Measurements from ENCODE around the gene SGCA.

SGCA gene

DNA sequence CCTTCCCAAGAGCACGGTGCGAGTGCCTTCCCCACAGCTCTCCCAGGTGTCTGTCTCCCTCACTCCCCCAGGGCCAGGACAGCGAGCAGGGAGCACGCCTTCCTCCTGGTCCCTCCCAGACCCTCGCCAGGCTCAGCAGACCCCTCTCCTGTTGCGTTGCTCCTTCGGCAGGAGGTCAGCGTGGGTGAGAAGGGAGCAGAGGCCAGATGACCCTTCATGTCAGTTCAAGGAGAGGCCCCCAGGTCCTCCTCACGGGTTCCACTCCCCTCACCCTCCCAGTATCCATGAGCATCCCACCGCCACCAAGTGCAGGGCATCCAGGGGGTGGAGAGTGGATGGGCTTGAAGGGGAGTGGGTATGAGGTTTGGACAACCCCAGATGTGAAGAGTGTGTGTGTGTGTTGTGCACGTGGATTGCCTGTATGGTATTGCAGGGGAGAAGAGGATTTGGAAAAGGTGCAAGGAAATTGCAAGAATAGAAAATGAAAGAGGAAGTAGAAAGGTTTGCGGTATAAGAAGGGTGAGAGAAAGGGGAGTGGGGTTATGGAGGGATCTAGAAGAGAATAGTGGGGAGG, 17.7 kb downstream of the SGCA start:
- no peak for FAIRE-seq

DNA sequence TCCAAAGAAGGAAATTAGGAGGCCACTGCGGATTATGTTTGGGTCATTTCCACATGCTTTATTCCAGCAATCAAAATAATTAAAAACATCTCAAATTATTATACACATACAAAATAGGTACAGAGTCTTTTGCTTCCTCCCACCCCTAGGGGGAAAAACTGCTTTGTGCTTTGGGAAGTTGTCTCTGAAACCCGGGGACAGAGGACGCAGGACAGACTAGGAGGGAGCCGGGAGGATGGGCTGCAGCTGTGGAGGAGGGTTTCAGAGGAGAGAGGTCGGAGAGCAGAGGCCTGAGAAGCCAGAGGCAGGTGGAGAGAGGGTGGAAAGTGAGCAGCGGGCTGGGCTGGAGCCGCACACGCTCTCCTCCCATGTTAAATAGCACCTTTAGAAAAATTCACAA, 18.3 kb downstream of the SGCA start:
- FAIRE-seq: no peak

DNA sequence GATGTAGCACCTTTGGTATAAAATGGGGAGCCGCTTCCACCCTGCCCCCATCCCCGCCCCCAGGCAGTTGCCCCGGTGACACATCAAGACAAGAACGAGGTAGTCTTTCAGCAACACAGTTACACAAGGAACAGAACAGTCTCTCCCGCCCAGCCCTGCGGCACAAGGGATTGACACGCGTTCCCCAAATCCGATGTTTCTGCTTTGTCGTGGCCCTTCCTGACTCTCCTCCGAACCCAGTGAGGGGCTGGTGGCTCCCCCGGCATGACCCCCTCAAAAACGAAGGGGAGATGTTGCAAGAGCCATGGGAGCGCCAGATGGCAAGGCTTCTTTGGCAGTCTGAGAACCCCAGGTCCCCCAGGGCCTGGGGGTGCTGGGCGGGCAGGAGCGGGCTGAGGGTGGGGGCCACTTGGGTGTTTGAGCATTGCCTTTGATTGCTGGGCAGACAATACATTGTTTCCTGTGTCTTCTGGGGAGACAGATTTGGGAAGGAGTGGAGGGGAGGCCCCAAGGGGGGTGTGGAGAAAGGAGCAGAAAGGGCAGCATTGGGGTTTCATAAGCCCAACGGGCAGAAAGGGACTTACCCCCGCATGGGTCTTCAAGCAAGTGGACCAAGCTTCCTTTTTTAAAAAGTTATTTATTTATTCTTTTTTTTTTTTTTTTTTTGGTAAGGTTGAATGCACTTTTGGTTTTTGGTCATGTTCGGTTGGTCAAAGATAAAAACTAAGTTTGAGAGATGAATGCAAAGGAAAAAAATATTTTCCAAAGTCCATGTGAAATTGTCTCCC, 19.0 kb downstream of the SGCA start:
- FAIRE-seq: no peak

DNA sequence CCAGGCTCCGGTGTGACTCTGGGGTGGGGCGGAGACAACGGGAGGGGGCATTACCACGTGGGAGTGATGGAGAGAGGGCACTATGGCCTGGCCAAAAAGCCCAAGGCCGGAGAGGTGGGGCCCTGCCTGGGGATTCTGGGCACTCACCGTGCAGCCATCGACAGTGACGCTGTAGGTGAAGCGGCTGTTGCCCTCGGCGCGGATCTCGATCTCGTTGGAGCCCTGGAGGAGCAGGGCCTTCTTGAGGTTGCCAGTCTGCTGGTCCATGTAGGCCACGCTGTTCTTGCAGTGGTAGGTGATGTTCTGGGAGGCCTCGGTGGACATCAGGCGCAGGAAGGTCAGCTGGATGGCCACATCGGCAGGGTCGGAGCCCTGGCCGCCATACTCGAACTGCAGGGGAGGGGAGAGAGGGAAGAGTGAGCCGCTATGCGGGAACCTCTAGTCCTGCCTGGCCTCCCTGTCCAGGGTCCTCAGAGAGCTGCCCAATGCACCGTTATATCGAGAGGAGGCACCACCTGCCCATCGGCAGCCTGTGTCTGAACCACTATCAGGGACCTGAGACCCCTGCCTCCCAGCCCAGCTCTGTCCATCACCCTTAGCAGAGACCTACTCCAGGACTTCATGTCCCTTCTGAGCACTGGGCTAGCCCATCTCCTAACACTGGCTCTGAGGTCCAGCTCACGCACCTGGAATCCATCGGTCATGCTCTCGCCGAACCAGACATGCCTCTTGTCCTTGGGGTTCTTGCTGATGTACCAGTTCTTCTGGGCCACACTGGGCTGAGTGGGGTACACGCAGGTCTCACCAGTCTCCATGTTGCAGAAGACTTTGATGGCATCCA, 20.0 kb downstream of the SGCA start:
- no peak for FAIRE-seq

DNA sequence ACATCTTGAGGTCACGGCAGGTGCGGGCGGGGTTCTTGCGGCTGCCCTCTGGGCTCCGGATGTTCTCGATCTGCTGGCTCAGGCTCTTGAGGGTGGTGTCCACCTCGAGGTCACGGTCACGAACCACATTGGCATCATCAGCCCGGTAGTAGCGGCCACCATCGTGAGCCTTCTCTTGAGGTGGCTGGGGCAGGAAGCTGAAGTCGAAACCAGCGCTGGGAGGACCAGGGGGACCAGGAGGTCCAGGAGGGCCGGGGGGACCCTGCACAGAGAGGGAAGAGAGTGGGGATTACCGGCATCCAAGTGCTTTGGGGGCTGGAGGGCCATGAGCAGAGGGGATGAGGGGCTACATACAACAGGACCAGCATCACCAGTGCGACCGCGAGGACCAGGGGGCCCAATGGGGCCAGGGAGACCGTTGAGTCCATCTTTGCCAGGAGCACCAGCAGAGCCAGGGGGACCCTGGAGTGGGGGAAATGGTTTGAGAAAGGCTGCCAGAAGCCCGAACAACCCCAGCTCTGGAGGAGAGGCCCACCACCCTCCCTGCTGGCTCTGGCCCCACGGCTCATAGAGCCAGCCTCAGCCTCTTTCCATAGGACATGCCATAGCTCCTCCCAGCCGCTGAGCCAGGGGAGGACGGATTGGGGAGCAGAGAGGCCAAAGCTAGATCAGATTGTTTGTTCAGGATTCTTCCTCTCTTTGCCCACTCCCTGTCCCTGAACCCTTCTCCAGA, 21.0 kb downstream of the SGCA start:
- FAIRE-seq: no peak

DNA sequence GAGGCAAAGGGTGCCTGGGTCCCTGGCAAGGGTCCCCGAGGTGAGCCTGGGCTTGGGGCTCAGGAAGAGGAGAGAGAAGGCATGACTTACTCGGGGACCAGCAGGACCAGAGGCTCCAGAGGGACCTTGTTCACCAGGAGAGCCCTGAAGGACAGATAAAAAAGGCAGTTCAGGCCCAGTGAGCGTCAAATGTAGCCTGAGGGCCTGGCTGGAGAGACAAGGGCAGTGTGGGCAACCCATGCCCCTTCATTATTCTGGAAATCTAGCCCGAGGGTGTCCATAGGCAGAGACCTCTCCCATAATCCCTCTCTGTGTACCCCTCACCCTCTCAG, 21.6 kb downstream of the SGCA start:
- FAIRE-seq: no peak

DNA sequence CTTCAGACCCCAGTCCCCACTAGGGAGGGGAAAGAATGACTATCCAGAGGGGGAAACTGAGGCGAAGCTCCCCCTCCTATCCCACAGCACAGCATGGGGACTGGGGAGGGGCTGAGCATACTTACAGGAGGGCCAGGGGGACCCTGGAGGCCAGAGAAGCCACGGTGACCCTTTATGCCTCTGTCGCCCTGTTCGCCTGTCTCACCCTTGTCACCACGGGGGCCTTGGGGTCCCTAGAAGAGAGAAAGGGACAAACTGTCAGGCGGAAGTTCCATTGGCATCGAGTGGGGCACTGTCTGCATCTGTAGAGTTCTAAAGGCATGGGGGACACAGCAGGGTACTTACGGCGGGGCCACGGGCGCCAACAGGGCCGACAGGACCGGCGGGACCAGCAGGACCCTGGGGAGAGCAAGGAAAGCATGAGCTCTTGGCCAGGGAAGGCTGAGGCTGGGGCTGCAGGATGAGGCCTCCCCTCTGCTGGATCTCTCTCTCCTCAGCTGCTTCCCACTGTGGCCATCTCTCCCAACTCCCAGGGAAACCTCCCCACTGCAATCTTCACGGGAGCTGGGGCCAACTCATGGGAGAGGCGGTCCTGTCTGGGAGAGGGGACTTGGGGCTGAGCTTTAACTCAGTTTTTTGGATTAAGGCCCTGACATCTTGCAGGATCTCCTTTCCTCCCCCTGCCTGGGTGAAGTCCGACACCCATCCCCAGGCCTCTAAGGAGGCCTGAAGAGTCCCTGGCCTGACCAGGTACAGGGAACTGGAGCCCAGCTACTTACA, 22.1 kb downstream of the SGCA start:
- no peak for FAIRE-seq

DNA sequence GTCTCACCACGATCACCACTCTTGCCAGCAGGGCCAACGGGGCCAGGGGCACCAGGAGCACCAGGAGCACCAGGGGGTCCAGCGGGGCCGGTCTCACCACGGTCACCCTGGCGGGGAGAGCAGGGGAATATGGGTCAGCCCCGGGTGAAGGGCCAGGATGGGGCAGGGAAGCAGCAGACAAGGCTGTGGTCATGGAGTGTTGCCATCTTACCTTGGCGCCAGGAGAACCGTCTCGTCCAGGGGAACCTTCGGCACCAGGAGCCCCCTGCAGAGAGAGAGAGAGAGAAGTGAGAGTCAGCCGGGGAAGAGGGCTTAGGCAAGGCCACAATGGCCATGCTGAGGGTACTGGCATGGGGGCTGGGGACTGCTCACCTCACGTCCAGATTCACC, 22.7 kb downstream of the SGCA start:
- no peak for FAIRE-seq

DNA sequence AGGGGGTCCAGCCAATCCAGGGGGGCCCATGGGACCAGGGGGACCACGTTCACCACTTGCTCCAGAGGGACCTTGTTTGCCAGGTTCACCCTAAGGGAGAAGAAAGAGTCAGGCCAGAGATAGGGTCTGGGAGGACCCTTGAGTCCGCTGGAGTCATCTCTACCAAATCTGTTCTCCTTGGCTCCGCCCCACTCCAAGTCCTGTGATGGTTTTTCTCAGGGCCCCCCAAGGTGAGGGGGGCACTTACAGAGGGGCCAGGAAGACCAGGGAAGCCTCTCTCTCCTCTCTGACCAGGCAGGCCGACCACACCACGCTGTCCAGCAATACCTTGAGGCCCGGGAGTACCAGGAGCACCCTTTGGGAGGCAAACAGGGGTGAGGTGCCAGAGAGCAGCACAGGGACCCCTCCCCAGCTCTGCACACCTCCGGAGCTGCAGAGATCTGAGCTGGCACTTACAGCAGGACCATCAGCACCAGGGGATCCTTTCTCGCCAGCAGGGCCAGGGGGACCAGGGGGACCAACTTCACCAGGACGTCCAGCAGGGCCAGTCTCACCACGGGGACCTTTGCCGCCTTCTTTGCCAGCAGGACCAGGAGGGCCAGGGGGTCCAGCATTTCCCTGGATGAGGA, 23.2 kb downstream of the SGCA start:
- no peak for FAIRE-seq

DNA sequence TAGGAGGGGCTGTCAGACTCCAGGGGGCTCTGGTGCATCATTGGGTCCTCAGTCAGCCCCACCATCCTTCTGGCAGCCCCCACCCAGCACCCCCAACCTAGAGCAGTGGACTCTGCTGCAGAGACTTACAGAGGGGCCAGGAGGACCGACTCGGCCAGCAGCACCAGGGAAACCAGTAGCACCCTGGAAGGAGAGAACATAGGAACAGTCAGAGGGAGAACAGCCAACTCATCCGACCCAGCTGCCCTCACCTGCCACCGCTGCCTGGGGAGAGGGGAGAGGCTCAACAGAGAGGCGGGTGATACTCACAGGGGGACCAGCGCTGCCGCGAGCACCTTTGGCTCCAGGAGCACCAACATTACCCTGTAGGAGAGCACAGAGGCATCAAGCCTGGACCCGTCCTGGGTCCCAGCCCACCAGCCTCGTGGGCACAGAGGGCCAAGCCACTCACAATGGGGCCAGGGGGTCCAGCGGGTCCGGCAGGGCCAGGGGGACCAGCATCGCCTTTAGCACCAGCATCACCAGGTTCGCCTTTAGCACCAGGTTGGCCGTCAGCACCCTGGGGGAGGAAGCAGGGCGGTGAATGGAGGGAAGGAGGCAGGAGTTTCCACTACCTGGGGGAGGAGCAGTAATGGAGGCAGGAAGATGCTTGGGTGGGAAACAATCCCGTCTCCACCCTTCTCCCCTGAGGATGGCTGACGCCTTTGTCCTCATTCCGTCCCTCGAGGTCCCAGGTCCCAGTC, 23.9 kb downstream of the SGCA start:
- no peak for FAIRE-seq

DNA sequence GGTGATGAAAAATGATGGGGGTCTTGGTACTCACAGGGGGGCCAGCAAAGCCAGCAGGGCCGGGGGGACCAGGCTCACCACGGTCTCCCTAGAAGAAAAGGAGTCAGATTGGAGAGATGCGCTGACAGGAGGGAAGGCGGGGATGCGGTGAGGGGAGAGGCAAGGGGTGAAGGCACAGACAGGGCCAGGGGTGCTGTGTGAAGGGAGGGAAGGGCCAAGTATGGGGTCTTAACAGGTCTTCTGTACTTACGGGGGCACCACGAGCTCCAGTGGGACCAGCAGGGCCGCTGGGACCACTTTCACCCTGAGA, 24.4 kb downstream of the SGCA start:
- no peak for FAIRE-seq

DNA sequence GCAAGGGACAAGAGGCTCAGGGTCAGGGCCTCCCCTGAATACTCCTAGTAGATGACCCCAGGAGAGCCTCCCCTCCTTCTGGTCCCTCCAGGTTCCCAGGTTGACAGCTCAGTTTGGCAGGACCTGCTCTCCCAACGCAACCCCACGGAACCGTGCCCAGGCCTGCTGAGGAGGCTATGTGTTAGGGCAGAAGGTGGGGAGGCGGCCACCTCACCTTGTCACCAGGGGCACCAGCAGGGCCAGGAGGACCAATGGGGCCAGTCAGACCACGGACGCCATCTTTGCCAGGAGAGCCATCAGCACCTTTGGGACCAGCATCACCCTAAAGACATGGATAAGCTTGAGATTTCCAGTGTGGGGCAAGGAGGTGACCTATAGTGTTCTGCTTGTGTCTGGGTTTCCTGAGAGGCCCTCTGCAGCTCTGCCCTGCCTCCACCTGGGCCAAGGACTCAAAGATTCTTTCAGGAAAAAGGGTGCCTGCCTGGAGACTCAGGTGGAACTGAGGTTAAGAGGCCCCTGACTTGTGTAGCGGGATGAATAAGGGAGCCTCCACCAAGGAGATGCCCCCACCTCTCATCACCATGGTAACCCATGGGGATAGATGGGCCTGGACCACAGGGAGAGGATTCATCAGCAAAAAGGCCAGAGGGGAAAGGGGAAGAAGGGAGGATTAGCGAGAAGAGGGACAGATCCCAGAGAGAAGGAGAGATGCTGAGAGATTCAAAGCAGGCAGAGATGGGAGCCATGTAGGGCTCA, 25.0 kb downstream of the SGCA start:
- no peak for FAIRE-seq

DNA sequence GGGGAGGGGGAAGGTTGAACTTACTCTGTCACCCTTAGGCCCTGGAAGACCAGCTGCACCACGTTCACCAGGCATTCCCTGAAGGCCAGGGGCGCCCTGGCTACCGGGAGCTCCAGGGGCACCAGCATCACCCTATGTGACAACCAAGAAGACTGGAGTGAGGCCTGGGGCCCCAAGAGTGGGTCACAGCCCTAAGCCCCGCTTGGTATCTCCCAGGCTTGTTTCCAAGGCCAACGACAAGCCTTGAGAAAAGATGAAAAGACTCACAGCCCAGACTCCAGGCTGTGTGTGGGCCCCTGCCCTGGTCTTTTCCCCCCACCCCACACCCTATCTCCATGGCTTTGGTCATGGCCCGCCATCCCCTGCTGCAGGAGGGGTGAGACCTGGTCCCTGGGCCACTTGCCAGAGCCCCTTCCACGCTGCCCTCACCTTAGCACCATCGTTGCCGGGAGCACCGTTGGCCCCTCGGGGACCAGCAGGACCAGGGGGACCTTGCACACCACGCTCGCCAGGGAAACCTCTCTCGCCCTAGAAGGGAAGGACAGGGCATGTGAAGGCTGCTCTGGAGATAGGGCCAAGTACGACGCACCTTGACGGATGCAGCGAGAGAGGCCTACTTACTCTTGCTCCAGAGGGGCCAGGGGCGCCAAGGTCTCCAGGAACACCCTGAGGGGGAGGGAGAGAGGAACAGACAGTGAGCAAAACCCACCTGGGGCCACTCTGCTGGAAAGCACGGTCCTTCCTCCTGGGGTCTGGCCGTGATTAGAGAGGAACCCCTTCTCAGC, 25.7 kb downstream of the SGCA start:
- no peak for FAIRE-seq

DNA sequence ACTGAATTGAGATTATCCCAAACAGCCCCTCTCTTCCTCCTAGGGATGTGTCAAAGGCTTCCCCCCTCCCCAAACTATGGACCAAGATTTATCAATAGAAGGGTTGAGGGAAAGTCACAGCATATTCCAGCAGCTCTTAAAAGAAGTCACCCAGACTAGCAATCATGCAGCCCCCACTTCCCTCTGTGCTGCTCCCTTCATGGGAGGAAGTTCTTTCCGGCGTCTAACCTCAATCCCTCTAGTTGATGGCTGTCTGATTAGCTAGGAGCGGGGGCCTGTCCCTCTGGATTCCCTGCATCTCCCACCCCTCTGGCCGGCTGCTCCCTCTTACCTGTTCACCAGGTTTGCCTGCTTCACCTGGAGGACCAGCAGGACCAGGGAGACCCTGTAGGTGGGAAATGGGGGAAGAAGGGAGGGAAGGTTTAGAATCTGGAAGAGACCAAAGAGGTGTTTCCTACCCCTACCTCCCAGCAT, 26.4 kb downstream of the SGCA start:
- FAIRE-seq: no peak

DNA sequence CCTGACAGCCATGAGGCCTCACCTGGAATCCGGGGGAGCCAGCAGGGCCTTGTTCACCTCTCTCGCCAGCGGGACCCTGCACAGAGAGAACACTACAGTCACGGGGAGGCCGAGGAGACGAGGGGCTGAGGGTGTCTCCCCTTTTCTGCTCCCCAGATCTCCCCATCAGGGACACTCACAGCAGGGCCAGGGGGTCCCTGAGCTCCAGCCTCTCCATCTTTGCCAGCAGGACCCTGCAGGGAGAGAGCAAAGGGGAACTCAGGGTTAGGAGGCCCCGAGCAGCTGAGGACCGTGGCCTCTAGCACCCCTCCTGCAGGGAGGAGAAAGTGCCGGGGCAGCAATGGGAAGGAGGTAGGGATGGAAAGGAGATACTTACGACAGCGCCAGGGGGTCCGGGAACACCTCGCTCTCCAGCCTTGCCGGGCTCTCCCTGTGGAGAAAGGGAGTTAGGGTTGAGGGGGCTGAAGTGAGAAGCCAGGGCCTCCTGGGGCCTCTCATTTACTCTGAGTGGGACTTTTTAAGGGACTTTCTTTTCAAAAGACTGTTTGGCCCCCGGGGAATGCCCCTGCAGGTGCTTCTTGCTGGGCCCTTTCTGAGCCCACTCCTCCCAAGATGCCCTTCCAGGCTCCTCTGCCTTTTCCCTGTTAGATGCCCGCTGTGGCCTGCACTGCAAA, 26.9 kb downstream of the SGCA start:
- FAIRE-seq: no peak

DNA sequence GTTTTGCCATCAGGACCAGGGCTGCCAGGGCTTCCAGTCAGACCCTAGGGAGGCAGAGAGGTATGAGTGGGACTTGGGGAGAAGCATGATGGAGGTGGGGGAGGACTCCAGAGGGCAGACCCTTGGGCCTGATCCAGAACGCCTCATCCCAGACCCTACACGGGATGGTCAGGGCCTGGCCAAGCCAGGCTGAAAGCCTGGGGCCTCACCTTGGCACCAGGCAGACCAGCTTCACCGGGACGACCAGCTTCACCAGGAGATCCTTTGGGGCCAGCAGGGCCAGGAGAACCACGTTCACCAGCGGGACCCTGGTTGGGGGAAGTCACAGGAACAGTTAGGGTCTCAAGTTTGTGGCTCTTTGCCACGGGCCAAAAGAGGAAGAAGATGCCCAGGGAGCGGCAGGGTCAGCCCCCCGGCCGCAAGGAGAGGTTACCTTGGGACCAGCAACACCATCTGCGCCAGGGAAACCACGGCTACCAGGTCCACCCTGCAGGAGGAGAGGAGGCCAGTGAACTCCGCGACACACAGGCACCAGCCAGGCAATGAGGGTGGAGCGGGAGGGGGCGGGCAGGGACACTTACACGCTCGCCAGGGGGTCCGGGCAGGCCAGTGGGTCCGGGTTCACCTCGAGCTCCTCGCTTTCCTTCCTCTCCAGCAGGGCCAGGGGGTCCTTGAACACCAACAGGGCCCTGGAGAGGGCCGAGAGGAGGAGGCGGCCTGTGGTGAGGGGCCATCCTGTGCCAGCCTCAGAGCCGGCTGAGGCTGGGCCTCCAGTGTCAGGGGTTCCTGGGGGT, 28.5 kb downstream of the SGCA start:
- FAIRE-seq: no peak

DNA sequence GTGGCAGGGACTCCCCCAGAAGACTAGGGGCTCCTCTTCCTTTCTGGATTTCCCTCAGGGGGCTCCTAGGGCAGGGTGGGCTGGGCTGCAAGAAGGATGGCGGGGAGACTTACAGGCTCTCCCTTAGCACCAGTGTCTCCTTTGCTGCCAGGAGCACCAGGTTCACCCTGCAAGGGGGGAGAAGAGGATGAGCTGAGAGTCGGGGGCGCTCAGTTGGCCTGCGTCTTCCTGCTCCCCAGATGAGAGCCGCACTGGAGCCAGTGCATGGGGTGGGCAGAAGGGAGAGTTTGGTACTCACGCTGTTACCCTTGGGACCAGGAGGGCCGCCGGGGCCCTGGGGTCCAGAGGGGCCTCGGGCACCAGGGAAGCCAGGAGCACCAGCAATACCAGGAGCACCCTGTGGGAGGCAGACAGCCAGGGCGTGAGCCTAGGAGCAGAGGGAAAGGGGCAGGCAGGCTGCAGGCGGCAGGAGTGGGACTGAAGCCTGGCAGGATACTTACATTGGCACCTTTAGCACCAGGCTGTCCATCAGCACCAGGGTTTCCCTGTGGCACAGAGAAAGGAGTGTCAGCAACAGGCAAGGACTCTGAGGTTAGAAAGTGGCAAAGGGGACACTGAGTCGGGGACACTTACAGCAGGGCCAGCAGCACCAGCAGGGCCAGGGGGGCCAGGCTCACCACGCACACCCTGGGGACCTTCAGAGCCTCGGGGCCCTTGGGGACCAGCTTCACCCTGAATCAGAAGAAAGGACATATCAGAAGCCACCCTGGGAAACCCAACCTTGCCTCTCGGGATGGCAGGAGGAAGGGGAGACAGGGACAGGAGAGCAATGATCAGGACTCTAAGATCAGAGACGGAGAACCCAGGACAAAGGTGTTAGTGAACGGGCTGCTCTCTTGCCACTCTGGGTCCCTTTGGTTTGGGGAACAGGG, 29.4 kb downstream of the SGCA start:
- no peak for FAIRE-seq

Data from TTC549 (cell line).